ENCODE data around the gene TMPRSS5.

The TMPRSS5 gene

DNA sequence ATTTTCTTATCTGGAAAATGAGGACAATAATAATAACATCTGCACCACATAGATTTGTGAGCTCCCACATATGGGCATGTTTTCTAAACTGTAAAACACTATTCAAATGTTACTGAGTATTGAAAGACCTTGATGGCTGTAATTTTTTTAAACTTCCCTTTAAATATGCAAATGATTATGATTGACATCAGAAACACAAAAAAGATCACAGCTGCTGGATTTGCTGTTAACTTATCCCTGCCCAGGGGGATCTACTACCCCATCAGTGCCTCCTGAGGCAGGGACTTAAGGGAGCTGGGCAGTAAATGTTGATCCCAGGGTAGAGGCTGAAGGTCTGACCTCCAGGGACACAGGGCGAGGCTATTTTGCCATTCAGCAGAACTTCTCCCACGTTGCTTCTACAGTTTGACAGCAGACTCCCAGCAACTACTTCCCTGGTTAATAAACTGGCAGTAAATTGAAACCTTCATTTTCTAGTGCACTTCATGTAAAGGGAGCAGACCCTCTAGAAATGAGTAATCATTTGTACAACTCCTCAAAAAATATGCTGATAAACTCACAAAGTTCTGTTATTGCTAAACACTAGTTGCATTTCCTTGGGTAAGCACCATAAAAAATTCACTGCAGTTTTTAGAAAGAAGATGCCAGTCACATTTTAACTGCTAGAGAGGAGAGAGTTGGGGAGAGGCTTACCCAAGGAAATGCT is 20.3 kb downstream of the TMPRSS5 start:
- H3K79me1 ChIP-seq (ENCODE audit: low read length) = no peaks in the 10 kb centered on the region
- H3K27ac ChIP-seq (ENCODE audit: low read depth, low read length) = no peak overlapping the region
- H3K56ac ChIP-seq (ENCODE audit: low read length) = no peak overlapping the region
- peaks cover 14% of the 10 kb centered on the region for H3K4me1 ChIP-seq (ENCODE audit: control insufficient read depth, low read depth, low read length)
- no peak overlapping the region for H3K4me2 ChIP-seq (ENCODE audit: low read length)
- no peaks in the 10 kb centered on the region for H3K79me2 ChIP-seq (ENCODE audit: control insufficient read depth, insufficient read depth, low read length)
- no peak overlapping the region for H3K18ac ChIP-seq (ENCODE audit: low read length)
- no peak overlapping the region for H2BK15ac ChIP-seq (replicated peaks; ENCODE audit: low read depth)
- no peaks in the 10 kb centered on the region for H3K27me3 ChIP-seq (ENCODE audit: insufficient read depth, low read length, poor library complexity)
- H3K4me3 ChIP-seq (ENCODE audit: low read length) = no peak overlapping the region
- WGBS (ENCODE audit: extremely low coverage, insufficient coverage, low lambda C conversion rate) = no CpG with 5 or more reads among the region's 2 CpGs
- no peak for DNase-seq
- no peak overlapping the region for H3K4ac ChIP-seq (ENCODE audit: low read depth, low read length)
- H2AK5ac ChIP-seq (ENCODE audit: low read length) = no peak overlapping the region
- H3K36me3 ChIP-seq (ENCODE audit: control insufficient read depth, insufficient read depth, low read length) = no peaks in the 10 kb centered on the region
- H4K8ac ChIP-seq (ENCODE audit: low read depth, low read length) = no peak overlapping the region
- H2BK120ac ChIP-seq (ENCODE audit: low read depth, low read length) = no peak overlapping the region
- no peak overlapping the region for H3K23ac ChIP-seq (ENCODE audit: low read length)
- H3K9ac ChIP-seq (ENCODE audit: low read length) = no peak overlapping the region
- no peak overlapping the region for H4K5ac ChIP-seq (ENCODE audit: low read length)
- no peak overlapping the region for H2BK5ac ChIP-seq (ENCODE audit: low read length)

DNA sequence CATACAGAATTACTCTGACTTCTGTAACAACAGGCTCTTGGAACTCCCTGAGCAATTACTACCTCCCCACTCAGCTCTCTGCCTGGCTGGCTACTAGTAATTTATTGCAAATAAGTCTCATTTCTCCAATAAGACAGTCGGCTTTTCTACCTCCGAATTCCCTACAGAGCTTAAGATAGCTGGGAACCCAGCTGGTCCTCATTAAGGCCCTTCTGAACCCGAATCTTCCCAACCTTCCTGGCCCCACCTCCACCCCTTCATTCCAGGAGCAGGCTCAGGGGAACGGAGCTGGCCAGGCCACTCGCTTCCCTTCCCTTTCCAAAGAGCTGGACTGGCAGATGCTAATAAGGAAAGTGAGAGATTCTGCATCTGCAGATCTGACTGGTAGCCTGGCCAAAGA is 21.6 kb downstream of the TMPRSS5 start:
- WGBS (ENCODE audit: extremely low coverage, insufficient coverage, low lambda C conversion rate) = no CpG with 5 or more reads among the region's 5 CpGs
- no peak overlapping the region for H2BK5ac ChIP-seq (ENCODE audit: low read length)
- no peak overlapping the region for H4K5ac ChIP-seq (ENCODE audit: low read length)
- no peak overlapping the region for H2BK15ac ChIP-seq (replicated peaks; ENCODE audit: low read depth)
- H3K18ac ChIP-seq (ENCODE audit: low read length) = no peak overlapping the region
- H3K27ac ChIP-seq (ENCODE audit: low read depth, low read length) = no peak overlapping the region
- H3K27me3 ChIP-seq (ENCODE audit: insufficient read depth, low read length, poor library complexity) = no peaks in the 10 kb centered on the region
- H3K4me1 ChIP-seq (ENCODE audit: control insufficient read depth, low read depth, low read length) = peaks cover 11% of the 10 kb centered on the region
- no peak overlapping the region for H3K4me2 ChIP-seq (ENCODE audit: low read length)
- no peak overlapping the region for H3K4ac ChIP-seq (ENCODE audit: low read depth, low read length)
- no peak overlapping the region for H3K56ac ChIP-seq (ENCODE audit: low read length)
- H3K4me3 ChIP-seq (ENCODE audit: low read length) = no peak overlapping the region
- DNase-seq = no peak
- H2AK5ac ChIP-seq (ENCODE audit: low read length) = no peak overlapping the region
- H3K36me3 ChIP-seq (ENCODE audit: control insufficient read depth, insufficient read depth, low read length) = no peaks in the 10 kb centered on the region
- H3K23ac ChIP-seq (ENCODE audit: low read length) = no peak overlapping the region
- H3K79me2 ChIP-seq (ENCODE audit: control insufficient read depth, insufficient read depth, low read length) = no peaks in the 10 kb centered on the region
- no peak overlapping the region for H2BK120ac ChIP-seq (ENCODE audit: low read depth, low read length)
- H3K9ac ChIP-seq (ENCODE audit: low read length) = no peak overlapping the region
- no peak overlapping the region for H4K8ac ChIP-seq (ENCODE audit: low read depth, low read length)
- H3K79me1 ChIP-seq (ENCODE audit: low read length) = no peaks in the 10 kb centered on the region

DNA sequence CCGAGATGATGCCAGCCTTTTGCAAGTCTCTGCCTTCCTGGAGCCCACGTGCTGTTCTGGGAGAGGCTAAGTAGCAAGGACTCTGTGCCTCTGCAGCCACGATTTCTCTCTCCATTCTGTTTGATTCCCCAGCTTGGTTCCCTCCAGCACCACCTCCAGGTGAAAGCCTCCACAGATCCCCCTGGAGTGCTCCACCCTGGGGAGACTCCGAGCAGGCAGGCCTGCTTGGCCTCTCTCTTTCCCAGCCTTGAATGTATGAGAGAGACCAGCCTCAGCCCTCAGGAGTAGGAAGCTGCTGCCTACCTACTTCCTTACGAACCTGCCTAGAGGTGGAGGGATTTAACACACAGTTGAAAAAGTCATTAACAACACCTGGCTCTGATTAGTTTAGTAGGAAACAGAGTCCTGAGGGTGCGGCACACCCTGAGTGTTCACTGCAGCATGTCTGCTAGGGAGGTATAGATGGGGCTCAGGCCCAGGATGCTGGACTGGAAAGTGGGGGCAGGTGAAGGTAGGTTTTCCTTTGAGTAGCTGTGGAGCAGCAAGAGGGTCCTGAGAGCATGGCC is 22.5 kb downstream of the TMPRSS5 start:
- Histone ChIP-seq H3K56ac (ENCODE audit: low read length) (no peak overlapping the region), H3K79me1 (ENCODE audit: low read length) (no peaks in the 10 kb centered on the region), H3K27me3 (ENCODE audit: insufficient read depth, low read length, poor library complexity) (no peaks in the 10 kb centered on the region), H2BK5ac (ENCODE audit: low read length) (no peak overlapping the region), H2BK15ac (replicated peaks; ENCODE audit: low read depth) (no peak overlapping the region), H3K23ac (ENCODE audit: low read length) (no peak overlapping the region), H4K8ac (ENCODE audit: low read depth, low read length) (no peak overlapping the region), H3K18ac (ENCODE audit: low read length) (no peak overlapping the region), H2BK120ac (ENCODE audit: low read depth, low read length) (no peak overlapping the region), H2AK5ac (ENCODE audit: low read length) (no peak overlapping the region), H3K4me3 (ENCODE audit: low read length) (no peak overlapping the region), H4K5ac (ENCODE audit: low read length) (no peak overlapping the region), H3K4me2 (ENCODE audit: low read length) (no peak overlapping the region), H3K4me1 (ENCODE audit: control insufficient read depth, low read depth, low read length) (peaks cover 11% of the 10 kb centered on the region), H3K27ac (ENCODE audit: low read depth, low read length) (no peak overlapping the region), H3K9ac (ENCODE audit: low read length) (no peak overlapping the region), H3K79me2 (ENCODE audit: control insufficient read depth, insufficient read depth, low read length) (no peaks in the 10 kb centered on the region), H3K36me3 (ENCODE audit: control insufficient read depth, insufficient read depth, low read length) (no peaks in the 10 kb centered on the region), H3K4ac (ENCODE audit: low read depth, low read length) (no peak overlapping the region)
- DNase-seq = no peak
- no CpG with 5 or more reads among the region's 6 CpGs for WGBS (ENCODE audit: extremely low coverage, insufficient coverage, low lambda C conversion rate)

DNA sequence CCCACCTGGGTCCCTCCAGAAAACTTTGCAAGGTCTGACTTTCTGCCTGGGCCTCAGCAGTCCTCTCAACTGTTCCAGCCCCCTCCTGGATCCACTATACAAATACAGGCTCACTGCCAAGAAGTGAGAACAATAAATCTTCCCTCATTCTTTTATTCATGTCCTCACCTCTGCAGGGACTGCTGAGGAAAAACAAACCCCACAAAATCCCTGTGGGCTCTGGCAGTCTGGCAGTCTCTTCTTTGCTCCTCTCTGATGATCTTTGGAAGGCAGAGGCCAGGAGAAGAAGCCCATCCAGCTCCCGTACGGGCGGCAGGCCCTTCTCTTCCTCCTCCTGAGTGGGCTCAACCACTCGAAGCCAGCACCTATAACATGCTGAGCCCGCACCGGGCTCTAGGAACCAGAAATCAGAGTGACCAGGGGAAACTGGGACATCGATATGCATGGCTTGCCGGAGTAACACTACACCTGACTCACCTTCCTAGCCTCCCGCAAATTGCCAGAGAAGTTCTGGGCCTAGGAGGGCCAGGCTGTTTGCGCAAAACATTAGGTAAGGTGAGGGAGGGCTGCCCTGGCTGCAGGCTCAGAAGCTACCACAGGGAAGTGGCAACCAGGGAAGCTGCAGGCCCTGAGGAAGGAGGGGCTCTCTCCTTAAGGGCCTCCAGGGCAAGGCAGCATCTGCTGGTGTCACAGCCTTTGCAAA is 24.2 kb downstream of the TMPRSS5 start:
- no CpG with 5 or more reads among the region's 10 CpGs for WGBS (ENCODE audit: extremely low coverage, insufficient coverage, low lambda C conversion rate)
- peak; percentile 40 for DNase-seq
- Histone ChIP-seq H4K5ac (ENCODE audit: low read length) (no peak overlapping the region), H3K27me3 (ENCODE audit: insufficient read depth, low read length, poor library complexity) (no peaks in the 10 kb centered on the region), H3K18ac (ENCODE audit: low read length) (peak overlapping the region; percentile 1), H4K8ac (ENCODE audit: low read depth, low read length) (no peak overlapping the region), H3K79me1 (ENCODE audit: low read length) (no peaks in the 10 kb centered on the region), H3K4me1 (ENCODE audit: control insufficient read depth, low read depth, low read length) (peaks cover 11% of the 10 kb centered on the region), H3K9ac (ENCODE audit: low read length) (no peak overlapping the region), H3K4me2 (ENCODE audit: low read length) (no peak overlapping the region), H3K79me2 (ENCODE audit: control insufficient read depth, insufficient read depth, low read length) (no peaks in the 10 kb centered on the region), H2BK15ac (replicated peaks; ENCODE audit: low read depth) (no peak overlapping the region), H2BK5ac (ENCODE audit: low read length) (peak overlapping the region; percentile 6), H2BK120ac (ENCODE audit: low read depth, low read length) (no peak overlapping the region), H3K36me3 (ENCODE audit: control insufficient read depth, insufficient read depth, low read length) (no peaks in the 10 kb centered on the region), H3K27ac (ENCODE audit: low read depth, low read length) (peak overlapping the region; percentile 14), H3K4me3 (ENCODE audit: low read length) (no peak overlapping the region), H3K4ac (ENCODE audit: low read depth, low read length) (no peak overlapping the region), H3K23ac (ENCODE audit: low read length) (no peak overlapping the region), H3K56ac (ENCODE audit: low read length) (peak overlapping the region; percentile 74), H2AK5ac (ENCODE audit: low read length) (no peak overlapping the region)

DNA sequence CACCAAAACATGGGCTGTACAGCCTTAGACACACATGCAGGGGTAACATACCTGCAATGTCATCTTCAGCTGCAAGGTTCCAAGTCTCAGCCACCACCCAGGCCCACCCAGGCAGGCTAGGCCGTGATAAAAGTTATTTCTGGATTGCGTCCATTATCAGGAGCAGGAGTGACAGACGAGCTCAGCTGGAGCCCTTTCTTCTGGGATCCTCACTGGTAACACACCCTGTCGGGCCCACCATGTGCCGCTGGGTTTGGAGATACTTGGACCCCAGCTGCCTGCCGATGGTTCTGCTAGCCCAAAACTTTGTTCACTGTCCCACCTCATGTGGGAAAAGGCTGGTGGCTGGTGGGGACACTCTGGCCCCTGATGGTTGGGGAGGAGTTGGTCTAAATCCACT is 24.8 kb downstream of the TMPRSS5 start:
- Histone ChIP-seq H3K36me3 (ENCODE audit: control insufficient read depth, insufficient read depth, low read length) (no peaks in the 10 kb centered on the region), H3K79me2 (ENCODE audit: control insufficient read depth, insufficient read depth, low read length) (no peaks in the 10 kb centered on the region), H3K56ac (ENCODE audit: low read length) (peak overlapping the region; percentile 54), H4K8ac (ENCODE audit: low read depth, low read length) (no peak overlapping the region), H3K18ac (ENCODE audit: low read length) (peak overlapping the region; percentile 35), H2BK5ac (ENCODE audit: low read length) (peak overlapping the region; percentile 61), H3K4ac (ENCODE audit: low read depth, low read length) (no peak overlapping the region), H3K27ac (ENCODE audit: low read depth, low read length) (peak overlapping the region; percentile 14), H3K4me1 (ENCODE audit: control insufficient read depth, low read depth, low read length) (peaks cover 11% of the 10 kb centered on the region), H3K4me3 (ENCODE audit: low read length) (no peak overlapping the region), H3K4me2 (ENCODE audit: low read length) (no peak overlapping the region), H3K9ac (ENCODE audit: low read length) (no peak overlapping the region), H3K79me1 (ENCODE audit: low read length) (no peaks in the 10 kb centered on the region), H3K23ac (ENCODE audit: low read length) (peak overlapping the region; percentile 81), H4K5ac (ENCODE audit: low read length) (no peak overlapping the region), H2BK120ac (ENCODE audit: low read depth, low read length) (no peak overlapping the region), H2AK5ac (ENCODE audit: low read length) (no peak overlapping the region), H2BK15ac (replicated peaks; ENCODE audit: low read depth) (no peak overlapping the region), H3K27me3 (ENCODE audit: insufficient read depth, low read length, poor library complexity) (no peaks in the 10 kb centered on the region)
- no CpG with 5 or more reads among the region's 6 CpGs for WGBS (ENCODE audit: extremely low coverage, insufficient coverage, low lambda C conversion rate)
- DNase-seq = peak; percentile 69
